NAMALWA (cell line): ENCODE results near the gene ZFP36L1.
"Not testable (repeated sequence)": the region's sequence is repeated elsewhere in the genome, so short reads cannot be mapped to it uniquely, and the experiment has no call there.

Experiments used
- DNase-seq: peaks from one replicate; pipeline ENCODE4 v3.0.0-alpha.2; 2015; ENCODE audit warnings: low spot score

The ZFP36L1 gene

GRCh38 chr14:68784226-68784910, 8.5 kb downstream of the ZFP36L1 start:
- no peak for DNase-seq

- DNase-seq: no peak
Measured at GRCh38 chr14:68783408-68784225, 9.2 kb downstream of the ZFP36L1 start.

- DNase-seq: no peak
Measured at GRCh38 chr14:68782091-68782981, 10.5 kb downstream of the ZFP36L1 start.

GRCh38 chr14:68781161-68782021, 11.5 kb downstream of the ZFP36L1 start:
- DNase-seq: no peak

- no peak for DNase-seq
Measured at GRCh38 chr14:68780358-68781160, 12.3 kb downstream of the ZFP36L1 start.

- no peak for DNase-seq
Measured at GRCh38 chr14:68779761-68780323, 13.0 kb downstream of the ZFP36L1 start.

GRCh38 chr14:68777644-68778043, 15.2 kb downstream of the ZFP36L1 start:
- no peak for DNase-seq

- peak; percentile 23 for DNase-seq
Measured at GRCh38 chr14:68775614-68776126, 17.2 kb downstream of the ZFP36L1 start.

- no peak for DNase-seq
Measured at GRCh38 chr14:68774771-68775613, 17.9 kb downstream of the ZFP36L1 start.

- DNase-seq: no peak
Measured at GRCh38 chr14:68772761-68773381, 20.0 kb downstream of the ZFP36L1 start.

GRCh38 chr14:68771631-68772030, 21.2 kb downstream of the ZFP36L1 start:
- DNase-seq: no peak

- no peak for DNase-seq
Measured at GRCh38 chr14:68770553-68771286, 22.1 kb downstream of the ZFP36L1 start.

GRCh38 chr14:68770051-68770450, 22.8 kb downstream of the ZFP36L1 start:
- no peak for DNase-seq

- DNase-seq: no peak
Measured at GRCh38 chr14:68768316-68768715, 24.6 kb downstream of the ZFP36L1 start.

- no peak for DNase-seq
Measured at GRCh38 chr14:68767248-68767645, 25.6 kb downstream of the ZFP36L1 start.

- no peak for DNase-seq
Measured at GRCh38 chr14:68766299-68767247, 26.3 kb downstream of the ZFP36L1 start.

GRCh38 chr14:68763843-68764242, 29.0 kb downstream of the ZFP36L1 start:
- not testable (repeated sequence) for DNase-seq
